Hematopoietic multipotent progenitor cell treated with erythropoietin and hydrocortisone succinate and interleukin-3 and kit ligand, for 15 days (in vitro differentiated cells): ENCODE data around the gene GFAP.

Experiments
- DNase-seq: peaks from one replicate; pipeline ENCODE4 v3.0.0-alpha.2; 2015; ENCODE audit warnings: low spot score

GFAP gene

DNA sequence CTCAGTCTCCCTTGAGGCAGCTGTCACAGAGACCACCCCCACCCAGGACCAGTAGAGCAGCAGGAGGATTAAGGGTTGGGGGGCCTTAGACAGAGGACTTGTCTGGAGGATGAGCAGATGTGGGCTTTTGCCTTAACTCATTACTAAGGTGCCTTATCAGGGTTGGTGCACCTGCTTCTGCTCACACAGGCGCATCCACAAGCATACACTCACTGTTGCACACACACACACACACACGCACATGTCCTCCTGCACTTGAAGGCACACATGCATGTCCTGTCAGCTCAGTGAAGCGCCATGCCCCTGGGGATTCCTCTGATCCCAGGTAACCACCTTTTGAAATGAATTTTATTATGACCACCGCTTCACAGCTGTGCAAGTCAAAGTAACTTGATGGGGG is 1.2 kb downstream of the GFAP start:
- no peak for DNase-seq

DNA sequence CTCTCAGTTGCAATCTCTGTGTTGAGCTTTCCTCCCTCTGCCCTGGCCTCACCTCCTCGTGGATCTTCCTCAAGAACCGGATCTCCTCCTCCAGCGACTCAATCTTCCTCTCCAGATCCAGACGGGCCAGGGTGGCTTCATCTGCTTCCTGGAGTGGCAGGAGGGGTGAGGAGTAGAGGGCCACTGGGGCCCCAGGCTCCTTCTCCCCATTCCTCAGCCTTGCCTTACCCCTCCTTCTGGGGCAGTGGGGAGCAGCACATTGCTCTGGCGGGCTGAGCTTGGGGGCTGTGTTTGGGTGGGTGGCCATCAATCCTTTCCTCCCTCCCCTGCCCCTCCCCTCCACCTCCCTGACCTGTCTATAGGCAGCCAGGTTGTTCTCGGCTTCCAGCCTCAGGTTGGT is 1.6 kb downstream of the GFAP start:
- no peak for DNase-seq

DNA sequence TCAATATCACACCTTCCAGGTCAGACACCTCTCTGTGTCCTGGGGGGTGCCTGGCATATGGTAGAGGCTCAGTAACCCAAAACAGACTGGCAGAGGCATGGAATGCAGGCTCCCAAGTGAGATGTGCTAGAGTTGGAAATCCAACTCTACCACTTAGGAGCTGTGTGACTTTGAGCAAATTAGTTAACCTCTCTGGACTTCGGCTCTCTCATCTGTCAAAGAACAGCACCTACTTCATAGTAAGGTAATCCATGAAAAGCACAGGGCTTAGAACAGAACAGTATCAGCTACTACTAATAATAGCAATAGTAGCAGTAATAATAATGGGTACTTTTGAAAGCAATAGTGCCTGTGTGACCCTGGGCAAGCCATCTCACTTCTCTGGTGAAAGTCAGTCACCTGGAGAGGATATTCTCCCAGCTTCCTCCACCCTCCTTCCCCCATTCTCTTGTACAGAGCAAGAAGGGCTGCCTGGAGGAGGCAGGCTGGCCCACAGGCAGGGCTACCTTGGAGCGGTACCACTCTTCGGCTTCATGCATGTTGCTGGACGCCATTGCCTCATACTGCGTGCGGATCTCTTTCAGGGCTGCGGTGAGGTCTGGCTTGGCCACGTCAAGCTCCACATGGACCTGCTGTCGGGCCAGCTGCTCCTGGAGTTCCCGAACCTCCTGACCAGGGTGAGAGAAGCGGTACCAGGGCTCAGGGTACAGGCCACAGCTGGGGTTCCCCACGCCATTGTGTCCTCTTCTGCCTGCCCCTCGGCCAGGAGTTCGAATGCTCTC is 2.3 kb downstream of the GFAP start:
- DNase-seq: no peak

DNA sequence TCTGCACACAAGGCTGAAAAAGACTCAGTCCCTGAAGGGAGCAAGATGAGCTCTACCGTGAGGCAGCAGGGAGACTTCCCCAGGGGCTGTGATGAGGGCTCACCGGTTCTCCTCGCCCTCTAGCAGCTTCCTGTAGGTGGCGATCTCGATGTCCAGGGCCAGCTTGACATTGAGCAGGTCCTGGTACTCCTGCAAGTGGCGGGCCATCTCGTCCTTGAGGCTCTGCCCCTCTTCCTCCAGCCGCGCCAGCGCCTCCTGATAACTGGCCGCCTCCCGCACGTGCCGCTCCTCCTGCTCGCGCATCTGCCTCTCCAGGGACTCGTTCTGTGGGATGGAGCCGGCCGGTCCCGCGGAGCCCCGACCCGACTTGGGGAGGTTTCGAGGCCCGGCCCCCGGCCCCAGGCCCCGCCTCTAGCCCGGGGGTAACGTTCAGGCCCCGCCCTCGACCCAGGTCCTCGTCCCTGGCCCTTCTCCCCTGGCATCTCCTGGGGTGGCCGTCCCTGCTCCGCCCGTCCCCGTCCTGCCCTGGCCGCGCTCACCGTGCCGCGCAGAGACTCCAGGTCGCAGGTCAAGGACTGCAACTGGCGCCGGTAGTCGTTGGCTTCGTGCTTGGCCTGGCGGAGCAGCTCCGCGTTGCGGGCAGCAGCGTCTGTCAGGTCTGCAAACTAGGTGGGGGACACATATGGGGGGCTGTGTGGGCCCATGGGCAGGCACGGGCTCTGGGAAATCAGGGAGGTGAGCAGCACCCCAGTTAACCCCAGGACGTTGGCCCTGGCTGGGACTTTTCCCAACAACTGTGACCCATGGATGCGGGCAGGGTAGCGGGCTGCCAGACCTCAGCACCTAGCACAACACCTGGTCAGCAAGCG is 3.9 kb downstream of the GFAP start:
- peak; percentile 18 for DNase-seq

DNA sequence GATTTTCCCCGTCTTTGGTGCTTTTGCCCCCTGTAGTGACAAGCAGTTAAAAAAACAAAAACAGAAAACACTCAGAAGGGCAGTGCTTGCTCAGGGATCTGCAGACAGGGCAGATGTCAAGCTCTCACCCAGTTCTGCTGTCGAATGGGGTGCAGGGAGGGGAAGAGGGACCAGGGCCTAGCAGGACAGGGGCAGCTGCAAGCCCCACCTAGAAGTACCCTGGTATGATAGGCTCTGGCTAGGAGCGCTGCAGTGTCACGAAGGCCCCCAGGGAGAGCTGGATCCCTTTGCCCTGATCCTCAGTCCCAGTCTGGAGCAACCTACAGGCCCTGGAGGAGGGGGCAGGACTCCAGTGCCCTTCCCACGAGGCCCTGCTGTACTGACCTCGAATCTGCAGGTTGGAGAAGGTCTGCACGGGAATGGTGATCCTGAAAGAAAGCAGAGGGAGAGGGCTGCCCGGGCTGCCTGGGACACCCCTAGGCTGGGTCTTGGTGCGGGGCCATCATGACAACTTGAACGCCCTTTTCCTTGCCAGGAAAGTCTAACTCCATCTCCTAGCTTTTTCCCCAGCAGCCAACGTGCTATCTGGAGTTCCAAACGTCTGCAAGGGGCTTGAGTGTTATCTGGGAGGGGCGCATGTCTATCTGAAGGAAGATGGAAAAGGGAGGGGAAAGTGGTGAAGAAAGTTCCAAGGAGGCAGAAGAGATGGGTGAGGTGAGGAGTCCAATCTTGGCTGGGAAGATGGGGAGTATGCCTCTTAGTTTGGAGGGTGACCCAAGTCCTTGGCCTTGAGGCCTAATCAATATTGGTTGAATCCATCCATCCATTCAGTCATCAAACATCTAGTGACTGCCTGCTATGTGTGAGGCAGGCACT is 4.8 kb downstream of the GFAP start:
- no peak for DNase-seq

DNA sequence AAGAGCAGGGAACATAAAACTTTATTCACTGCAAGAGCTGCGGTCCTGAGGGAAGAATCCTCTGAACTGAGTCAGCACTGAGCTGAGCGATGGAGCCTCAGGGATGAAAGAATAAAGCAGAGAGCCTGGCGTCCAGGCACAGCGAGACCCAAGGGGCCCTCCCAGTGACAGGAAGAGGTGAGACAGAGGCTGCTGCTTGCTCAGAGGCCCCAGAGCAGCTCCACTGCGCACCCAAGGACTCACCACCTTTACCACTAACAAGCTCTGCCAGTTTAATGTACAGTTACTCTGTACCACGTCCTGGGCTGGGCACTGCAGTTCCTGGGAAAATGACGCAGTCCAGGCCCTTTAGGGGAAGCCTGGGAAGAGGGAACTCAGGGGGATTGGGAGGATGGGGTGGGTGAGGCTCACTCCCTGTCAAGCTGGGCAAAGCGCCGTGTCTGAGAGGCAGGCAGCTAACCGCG is 5.6 kb downstream of the GFAP start:
- no peak for DNase-seq

DNA sequence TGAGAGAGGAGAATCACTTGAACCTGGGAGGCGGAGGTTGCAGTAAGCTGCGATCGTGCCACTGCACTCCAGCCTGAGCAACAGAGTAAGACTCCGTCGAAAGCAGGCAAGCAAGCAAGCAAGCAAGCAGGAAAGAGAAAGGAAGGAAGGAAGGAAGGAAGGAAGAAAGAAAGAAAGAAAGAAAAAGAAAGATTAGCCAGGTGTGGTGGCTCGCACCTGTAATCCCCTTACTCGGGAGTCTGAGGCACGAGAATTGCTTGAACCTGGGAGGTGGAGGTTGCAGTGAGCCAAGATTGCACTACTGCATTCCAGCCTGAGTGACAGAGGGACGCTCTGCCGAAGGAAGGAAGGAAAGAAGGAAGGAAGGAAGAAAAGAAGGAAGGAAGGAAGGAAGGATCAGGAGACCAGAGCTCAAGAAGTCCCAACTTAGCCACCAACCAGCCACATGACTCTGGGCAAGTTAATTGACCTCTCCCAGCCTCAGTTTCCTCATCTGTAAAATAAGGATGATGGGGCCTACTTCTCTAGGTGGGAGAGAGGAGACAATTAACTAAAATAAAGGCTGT is 6.5 kb downstream of the GFAP start:
- DNase-seq: no peak

DNA sequence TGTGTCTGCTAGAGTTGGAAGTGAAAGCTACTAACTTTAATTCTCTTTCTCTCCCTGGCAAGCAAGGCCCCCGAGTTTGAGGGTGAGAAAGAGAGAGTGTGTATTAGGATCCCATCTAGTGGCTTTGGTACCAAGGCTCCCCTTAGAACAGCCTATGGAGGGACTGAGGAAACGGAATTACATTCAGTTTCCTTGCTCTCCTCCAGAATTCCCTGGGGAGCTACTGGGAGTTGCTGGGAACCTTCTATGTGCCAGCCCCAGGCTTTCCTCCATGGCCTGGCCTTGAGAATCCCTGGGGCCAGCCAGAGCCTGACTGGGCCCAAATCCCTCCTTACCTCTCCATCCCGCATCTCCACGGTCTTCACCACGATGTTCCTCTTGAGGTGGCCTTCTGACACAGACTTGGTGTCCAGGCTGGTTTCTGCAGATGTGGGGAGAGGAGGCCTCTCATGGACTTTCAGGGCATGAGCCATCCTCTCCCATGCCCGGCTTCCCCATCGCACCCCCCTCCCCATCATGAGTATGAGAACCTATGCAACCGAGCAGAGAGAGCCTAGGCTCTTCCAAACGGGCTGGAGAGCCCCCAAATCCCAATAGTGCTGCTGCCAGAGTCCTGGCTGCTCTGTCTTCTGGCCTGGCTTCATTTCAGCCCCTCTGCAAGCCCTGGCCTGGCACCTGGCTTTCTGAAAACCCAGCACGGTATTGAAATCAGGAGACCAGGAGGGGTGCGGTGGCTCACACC is 7.4 kb downstream of the GFAP start:
- DNase-seq: no peak

DNA sequence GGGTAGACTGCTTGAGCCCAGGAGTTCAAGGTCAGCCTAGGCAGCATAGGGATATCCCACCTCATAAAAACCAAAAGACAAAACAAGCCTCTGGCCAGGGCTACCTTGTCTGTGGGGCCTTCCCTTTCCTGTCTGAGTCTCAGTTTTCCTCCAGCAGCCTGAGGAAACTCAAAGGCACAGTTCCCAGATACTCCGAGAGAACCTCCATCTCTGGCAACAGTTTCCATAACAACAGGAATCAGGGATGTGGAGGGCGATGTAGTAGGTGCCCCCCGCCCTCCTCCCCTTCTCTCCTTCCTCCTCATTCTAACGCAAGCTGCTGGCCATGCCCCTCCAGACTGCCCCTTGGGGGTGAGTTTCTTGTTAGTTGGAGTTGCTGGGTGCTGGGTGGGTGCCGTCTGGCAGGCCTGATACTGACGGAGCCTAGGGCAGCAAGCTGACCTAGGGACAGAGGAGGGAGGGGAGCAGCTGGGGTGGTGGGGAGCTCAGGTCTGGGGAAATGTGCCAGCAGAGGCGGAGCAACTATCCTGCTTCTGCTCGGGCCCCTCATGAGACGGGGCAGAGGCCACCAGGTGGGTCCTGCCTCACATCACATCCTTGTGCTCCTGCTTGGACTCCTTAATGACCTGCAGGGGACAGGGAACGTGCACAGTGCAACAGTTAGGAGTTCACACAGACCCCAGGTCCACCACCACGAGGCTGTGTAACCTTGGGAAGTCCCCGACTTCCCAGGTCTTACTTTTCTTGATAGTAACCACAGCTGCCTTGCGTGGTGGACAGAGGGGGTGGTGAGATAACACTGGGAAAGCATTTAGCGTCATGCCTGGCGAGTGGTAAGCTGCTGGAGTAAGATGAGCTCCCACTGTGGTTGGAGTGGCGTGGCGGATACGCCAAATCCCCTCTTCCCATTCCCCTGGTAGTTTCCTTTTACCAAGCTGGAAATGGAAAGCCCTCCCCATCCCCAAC is 8.3 kb downstream of the GFAP start:
- DNase-seq: peak; percentile 12

DNA sequence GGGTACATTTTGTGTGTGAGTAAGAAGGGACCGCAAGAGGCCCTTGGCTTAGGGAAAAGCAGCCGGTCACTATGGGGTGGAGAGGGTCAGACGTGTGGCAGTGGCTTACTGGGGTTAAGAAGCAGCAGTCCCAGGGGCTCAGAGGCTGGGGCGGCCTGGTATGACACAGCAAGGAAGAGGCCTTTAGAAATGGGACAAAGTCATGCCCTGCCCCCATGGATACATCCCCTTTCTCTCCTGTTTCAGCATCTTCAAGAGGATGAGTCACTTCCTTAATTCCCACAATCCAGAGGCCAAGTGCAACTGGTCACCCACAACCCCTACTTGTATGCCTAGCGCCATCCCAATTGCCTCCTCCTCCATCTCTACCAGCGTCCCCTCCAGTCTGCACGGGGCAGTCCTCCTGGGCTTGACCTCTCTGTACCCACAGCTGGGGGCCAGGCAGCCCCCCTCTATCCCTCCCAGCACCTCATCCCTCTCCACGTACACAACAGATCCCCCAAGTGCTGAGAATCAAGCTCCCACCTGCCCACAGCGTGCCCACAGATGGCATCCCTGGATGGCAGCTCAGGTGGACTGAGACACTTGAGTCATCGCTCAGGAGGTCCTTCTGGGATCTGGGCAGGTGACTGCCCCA is 9.2 kb downstream of the GFAP start:
- DNase-seq: no peak

DNA sequence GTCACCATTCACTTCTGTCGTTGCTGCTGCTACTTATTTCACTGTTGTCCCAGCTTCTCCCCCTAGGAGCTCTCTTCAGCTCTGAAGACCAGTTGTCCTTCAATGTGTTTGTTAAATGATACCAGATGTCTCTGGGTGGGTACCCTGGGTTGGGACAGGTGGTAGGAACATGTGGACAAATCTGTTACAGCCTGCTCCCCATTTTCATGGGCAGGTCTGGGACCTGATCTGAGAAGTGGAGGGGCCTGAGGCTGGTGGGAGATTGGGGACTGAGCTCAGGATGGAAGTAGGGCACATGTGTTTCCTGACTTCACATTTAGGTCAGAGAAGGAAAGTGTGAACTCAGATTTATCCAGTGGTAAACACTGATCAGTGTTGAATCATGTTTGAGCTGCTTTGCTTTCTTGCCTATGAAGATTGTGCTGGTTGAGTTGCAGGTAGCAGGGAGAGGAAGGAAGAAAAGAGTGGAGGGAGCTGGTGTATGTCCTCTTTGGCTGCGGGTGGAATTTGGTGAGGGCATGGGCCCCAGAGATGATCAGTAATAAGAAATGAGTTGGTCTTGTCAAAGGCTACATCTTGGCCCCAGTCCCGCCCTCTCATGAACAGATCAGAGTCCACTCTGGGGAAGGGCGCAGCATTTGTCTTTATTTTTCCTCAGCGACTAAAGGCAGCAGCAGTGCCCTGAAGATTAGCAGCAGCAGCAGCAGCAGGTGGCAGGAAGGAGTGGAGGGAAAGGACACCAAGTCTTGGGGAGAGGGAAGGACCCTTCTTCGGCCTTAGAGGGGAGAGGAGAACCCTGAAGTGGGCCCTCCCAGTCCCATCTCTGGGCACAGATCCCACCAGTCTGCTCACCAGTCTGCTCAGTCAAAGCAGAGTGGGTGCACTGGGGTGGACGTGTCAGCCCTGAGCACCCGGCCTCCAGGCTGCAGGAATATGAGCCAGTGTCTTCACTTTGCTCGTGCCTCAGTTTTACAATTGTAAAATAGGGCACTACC is 10.0 kb downstream of the GFAP start:
- no peak for DNase-seq

DNA sequence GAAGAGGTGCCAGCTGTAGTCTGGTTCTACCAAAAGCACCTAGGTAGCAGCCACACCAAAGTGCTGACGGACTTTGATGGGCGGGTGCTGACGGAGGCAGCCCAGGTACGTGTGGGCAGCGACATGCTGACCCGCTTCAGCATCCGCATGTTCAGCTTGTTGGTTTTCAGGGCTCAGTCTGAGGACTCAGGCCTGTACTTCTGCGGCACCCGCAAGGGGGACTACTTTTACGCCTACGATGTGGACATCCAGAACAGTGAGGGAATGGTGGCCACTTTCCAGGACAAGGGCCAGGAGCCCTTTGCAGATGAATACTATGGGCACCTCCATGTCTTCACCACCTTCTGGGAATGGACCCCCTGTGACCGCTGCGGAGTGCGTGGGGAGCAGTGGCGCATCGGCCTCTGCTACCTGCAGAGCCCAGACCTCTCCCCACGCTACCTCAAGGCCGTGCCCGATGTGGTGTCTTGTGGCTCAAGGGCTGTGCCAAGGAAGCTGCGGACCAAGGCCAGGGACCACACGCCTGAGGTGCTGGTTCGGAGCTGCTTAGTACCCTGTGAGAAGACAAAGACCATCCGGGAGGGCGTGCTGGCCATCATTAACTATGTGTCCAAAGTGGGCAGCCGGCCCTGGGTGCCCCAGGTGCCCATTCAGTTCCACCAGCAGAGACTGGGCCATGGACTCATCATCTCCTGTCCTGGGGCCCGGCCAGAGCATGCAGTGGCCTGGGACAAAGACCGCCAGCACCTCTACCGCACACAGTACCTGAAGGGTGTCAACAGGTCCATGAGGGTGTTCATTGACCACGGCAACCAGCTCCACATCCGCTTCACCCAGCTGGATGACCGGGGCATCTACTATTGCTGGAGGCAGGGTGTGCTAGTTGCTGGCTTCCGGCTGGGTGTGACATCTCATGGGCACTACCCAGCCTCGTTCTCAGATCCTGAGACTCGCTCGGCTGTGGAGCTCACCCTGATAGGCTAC is 11.0 kb downstream of the GFAP start:
- no peak for DNase-seq

DNA sequence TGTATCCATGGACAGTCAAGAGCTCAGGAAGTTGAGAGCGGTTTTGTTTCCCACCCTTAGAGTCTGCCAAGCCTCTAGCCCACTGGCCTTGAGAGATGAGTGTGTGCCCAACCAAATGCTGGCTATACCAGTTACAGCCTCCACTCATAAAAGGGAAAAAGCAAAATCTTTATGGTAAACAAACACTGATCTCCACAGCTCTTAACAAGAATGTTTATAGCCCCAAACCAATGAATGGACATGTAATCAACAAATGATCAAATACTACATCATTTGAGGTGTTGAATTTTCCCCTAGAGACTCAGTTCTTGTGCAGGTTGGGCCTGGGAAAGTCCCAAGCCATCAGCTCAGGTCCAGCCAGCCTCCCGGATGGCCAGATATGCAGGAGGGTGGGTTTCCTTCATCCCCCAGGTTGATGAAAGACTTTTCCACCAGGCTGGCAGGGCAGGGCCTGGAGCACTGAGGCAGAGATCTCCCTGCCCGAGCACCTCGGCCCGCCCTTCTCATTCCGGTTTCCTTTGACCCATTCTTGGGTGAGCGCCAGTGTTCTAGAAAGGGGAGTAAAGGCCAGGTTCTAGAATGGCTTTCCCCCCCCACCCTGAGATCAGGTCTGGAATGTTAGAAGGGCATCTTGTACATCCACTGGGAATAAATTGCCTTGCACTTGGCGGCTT is 12.2 kb downstream of the GFAP start:
- DNase-seq: no peak

DNA sequence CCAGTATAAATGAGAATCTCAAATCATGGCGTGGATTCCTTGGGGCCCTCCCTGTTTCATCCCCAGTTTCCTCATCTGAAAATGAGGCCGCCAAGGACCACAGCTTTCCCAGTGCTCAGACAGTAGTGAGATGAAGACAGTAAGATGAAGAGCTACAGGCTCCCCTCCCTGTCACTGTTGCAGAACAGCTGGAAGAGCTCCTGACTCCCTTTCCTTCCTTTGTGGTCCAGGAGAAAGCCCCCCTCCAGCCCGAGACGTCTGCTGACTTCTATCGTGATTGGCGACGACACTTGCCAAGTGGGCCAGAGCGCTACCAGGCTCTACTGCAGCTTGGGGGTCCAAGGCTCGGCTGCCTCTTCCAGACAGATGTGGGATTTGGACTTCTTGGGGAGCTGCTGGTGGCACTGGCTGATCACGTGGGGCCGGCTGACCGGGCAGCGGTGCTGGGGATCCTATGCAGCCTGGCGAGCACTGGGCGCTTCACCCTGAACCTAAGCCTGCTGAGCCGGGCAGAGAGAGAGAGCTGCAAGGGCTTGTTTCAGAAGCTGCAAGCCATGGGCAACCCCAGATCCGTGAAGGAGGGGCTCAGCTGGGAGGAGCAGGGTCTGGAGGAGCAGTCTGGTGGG is 13.1 kb downstream of the GFAP start:
- DNase-seq: no peak

DNA sequence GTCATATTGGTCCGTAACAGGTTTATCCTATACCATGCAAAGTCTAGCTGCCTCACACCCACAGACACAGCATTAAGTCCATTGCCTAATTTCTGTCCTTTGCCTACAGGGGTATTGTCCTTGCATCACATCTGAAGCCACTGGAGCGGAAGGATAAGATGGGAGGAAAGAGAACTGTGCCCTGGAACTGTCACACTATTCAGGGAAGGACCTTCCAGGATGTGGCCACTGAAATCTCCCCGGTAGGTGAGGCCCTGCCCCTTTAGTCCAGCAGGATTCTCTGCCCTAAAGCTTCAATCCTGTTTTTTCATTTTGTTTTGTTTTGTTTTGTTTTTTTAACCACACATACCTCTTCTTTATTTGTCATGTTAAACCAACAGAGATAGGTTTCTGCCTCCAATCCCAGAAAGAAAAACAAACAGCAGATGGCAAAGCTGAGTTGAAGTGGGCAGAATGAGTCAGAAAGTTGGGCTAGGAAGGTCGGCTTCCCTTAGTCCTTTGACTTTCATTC is 13.8 kb downstream of the GFAP start:
- no peak for DNase-seq

DNA sequence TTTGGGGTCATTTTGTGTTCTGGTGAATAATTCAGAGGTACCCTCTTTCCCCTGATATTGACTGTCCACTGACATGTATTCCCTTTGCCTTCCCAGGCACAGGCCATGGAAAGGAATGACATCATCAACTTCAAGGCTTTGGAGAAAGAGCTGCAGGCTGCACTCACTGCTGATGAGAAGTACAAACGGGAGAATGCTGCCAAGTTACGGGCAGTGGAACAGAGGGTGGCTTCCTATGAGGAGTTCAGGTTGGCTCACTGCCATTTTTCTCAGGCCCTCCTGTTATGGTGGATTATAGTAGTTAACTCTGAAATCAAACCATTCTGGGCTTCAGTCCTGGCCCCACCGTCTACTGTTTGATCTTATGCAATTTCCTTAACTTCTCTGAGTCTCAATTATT is 14.4 kb downstream of the GFAP start:
- DNase-seq: peak; percentile 18
